Esophagus (tissue), 2 donors: ENCODE results near the gene HERPUD2. TPM values are rescaled to one million over a fixed set of nuclear protein-coding genes. Genes with fewer than 3 reads are reported as not detected.
A peak's percentile ranks its signal among the peaks of the same experiment; 100 is the strongest.

Source experiments
- H3K27ac ChIP-seq, 2 donors: one replicate each; pipeline ENCODE4 v1.5.1; 2013; ENCODE audit warnings: low read depth in 2 of 2, mild to moderate bottlenecking in 2 of 2, inconsistent platforms in 1 of 2, low read length in 1 of 2, moderate library complexity in 1 of 2
- H3K27me3 ChIP-seq, 2 donors: one replicate each; pipeline ENCODE4 v1.6.1; 2013; ENCODE audit warnings: low read length in 2 of 2, control low read depth in 1 of 2, mild to moderate bottlenecking in 1 of 2; ENCODE audit not compliant: insufficient read depth in 2 of 2, control insufficient read depth in 1 of 2
- H3K36me3 ChIP-seq, 2 donors: one replicate each; pipeline ENCODE4 v1.6.1; 2013; ENCODE audit warnings: low read length in 1 of 2; ENCODE audit not compliant: control insufficient read depth in 2 of 2, insufficient read depth in 2 of 2
- H3K4me1 ChIP-seq, 2 donors: one replicate each; pipeline ENCODE4 v1.6.1; 2013; ENCODE audit warnings: low read length in 1 of 2; ENCODE audit not compliant: control insufficient read depth in 2 of 2, insufficient read depth in 2 of 2
- H3K4me3 ChIP-seq, 2 donors: one replicate each; pipeline ENCODE4 v1.5.1; 2013; ENCODE audit warnings: low read length in 2 of 2, mild to moderate bottlenecking in 2 of 2, low read depth in 1 of 2, moderate library complexity in 1 of 2
- H3K9me3 ChIP-seq, 2 donors: one replicate each; pipeline ENCODE4 v1.6.1; 2013; ENCODE audit warnings: mild to moderate bottlenecking in 2 of 2, low read depth in 1 of 2, low read length in 1 of 2, moderate library complexity in 1 of 2; ENCODE audit not compliant: control insufficient read depth in 2 of 2, insufficient read depth in 1 of 2
- WGBS, 2 donors: extraction: QIAGEN DNeasy Blood & Tissue Kit; methylation state at CpG; one replicate each; pipeline ENCODE4 v1.1.7; 2013; 5-methylcytosine and 5-hydroxymethylcytosine counted together
- polyA plus RNA-seq, 2 donors: library from polyadenylated mRNA; stranded (reverse); fragments of 200-250 nt; gene quantifications; one replicate each; pipeline ENCODE4 v1.2.3, GENCODE V29; 2013
- donor health status: healthy with polysubstance abuse.
- donor health status: Bipolar disorder and iron deficiency.

The HERPUD2 gene
- polyA plus RNA-seq, 2 donors: 10.3 to 10.8 TPM

DNA sequence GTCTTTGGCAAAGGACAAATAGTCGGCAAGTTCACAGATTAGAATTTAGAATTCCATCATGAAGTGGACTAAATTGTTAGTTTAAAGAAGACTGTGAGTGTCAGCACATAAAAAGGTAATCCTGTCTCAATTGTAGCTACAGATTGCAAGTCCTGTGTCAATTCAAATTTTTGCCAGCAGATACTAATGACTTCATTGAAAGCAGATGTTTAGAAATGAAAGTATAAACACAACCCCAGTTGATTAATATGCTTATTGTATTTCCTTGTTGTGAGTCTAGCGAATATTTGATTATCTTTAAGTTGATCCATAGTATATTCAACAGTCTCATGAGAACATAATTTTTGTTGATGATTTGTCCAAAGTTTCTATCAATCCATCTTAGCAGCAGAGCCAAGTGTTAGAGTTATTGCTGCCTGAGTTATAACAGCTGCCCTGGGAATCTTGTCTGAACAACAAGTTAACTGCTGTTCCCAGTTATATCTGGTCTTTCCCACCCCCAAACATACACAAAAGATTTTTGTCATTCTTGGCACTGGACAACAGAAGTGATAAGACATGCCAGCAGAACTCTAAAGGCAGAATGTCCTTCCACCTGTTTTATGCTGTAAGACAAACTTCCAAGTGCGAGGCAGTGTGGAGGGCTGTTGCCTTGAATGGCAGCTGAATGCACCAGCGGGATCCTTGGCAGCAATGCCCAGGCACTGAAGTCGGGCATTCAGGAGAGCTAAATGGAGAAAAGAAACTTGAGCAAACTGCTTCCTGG, 21.3 kb upstream of the HERPUD2 start:
- Histone ChIP-seq H3K9me3 (no peaks in the 10 kb centered on the region), H3K36me3 (no peaks in the 10 kb centered on the region)
- 36 to 43% methylated on average over 5 of the region's 5 CpGs for WGBS, 2 donors

DNA sequence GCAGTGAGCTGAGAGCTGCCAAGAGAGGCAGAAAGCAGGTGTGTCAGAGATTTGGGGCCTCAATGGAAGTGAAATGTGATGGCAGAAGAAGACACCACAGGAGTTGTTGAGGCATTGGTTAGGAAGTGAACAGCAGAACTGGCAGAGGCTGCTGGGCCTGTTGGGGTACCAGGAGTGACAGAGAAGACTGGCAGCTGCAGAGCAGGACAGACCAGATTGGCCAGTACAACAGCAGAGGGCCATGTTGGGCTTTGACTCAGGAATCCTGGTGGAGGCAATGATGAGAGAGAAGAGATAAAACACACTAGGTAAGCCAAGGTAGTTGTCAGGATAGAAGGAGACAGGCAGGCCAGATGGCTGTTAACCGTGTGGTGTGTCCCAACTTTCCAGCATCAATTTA, 19.9 kb upstream of the HERPUD2 start:
- Histone ChIP-seq H3K27ac (peak overlapping the region in 1 of 2 donors; percentile 59), H3K9me3 (no peaks in the 10 kb centered on the region), H3K36me3 (no peaks in the 10 kb centered on the region), H3K27me3 (no peaks in the 10 kb centered on the region), H3K4me3 (no peak overlapping the region), H3K4me1 (peaks cover 0 to 2% of the 10 kb centered on the region in 2 donors)
- WGBS, 2 donors: 86 to 93% methylated on average over 1 of the region's 1 CpG

More for the DNA sequence above, 21.3 kb upstream of the HERPUD2 start:
- H3K27me3 ChIP-seq: no peaks in the 10 kb centered on the region
- H3K4me3 ChIP-seq: no peak overlapping the region
- peaks cover 0 to 2% of the 10 kb centered on the region in 2 donors for H3K4me1 ChIP-seq
- peak overlapping the region in 1 of 2 donors; percentile 26 for H3K27ac ChIP-seq

GRCh38 chr7:35714407-35714806, 19.5 kb upstream of the HERPUD2 start:
- Histone ChIP-seq H3K27ac (peak overlapping the region in 1 of 2 donors; percentile 59), H3K27me3 (no peaks in the 10 kb centered on the region)
- WGBS, 2 donors: 69 to 94% methylated on average over 1 of the region's 1 CpG

DNA sequence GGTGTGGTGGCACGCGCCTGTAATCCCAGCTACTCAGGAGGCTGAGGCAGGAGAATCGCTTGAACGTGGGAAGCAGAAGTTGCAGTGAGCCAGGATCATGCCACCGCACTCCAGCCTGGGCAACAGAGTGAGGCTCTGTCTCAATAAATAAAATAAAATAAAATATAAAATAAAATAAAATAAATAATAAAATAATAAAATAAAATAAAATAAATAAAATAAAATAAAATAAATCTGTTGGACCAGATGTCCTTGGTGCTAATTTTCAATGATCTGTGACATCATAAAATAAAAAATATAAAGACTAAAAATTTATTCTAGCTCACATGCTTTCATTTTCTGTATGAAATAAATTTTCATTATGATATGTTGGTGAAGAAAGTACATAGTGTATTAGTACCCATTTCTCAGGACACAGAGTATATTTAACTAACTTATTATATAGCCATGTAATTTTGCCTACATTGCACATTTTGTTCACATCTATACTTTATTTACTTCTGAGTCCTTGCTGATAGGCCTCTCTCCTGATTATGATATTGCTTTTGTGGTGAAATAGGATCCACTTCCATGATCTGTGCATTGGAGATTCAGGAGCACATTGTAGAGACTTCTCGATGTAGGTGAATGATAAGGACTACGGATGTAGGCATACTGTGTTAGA, 17.8 kb upstream of the HERPUD2 start:
- no peaks in the 10 kb centered on the region for H3K9me3 ChIP-seq
- no peak overlapping the region for H3K4me3 ChIP-seq
- H3K4me1 ChIP-seq: peaks cover 0 to 2% of the 10 kb centered on the region in 2 donors
- H3K27ac ChIP-seq: no peak overlapping the region
- H3K36me3 ChIP-seq: no peaks in the 10 kb centered on the region
- WGBS, 2 donors: 95 to 96% methylated on average over 7 of the region's 7 CpGs
- no peaks in the 10 kb centered on the region for H3K27me3 ChIP-seq

More at GRCh38 chr7:35714407-35714806, 19.5 kb upstream of the HERPUD2 start:
- H3K4me3 ChIP-seq: no peak overlapping the region
- H3K4me1 ChIP-seq: peaks cover 0 to 2% of the 10 kb centered on the region in 2 donors
- H3K9me3 ChIP-seq: no peaks in the 10 kb centered on the region
- H3K36me3 ChIP-seq: no peaks in the 10 kb centered on the region

- Histone ChIP-seq H3K4me3 (no peak overlapping the region), H3K27me3 (no peaks in the 10 kb centered on the region), H3K4me1 (no peaks in the 10 kb centered on the region), H3K36me3 (no peaks in the 10 kb centered on the region), H3K27ac (no peak overlapping the region), H3K9me3 (no peaks in the 10 kb centered on the region)
- WGBS, 2 donors: 57% methylated on average over 4 of the region's 4 CpGs
Observed at GRCh38 chr7:35707422-35707821, 12.5 kb upstream of the HERPUD2 start.

DNA sequence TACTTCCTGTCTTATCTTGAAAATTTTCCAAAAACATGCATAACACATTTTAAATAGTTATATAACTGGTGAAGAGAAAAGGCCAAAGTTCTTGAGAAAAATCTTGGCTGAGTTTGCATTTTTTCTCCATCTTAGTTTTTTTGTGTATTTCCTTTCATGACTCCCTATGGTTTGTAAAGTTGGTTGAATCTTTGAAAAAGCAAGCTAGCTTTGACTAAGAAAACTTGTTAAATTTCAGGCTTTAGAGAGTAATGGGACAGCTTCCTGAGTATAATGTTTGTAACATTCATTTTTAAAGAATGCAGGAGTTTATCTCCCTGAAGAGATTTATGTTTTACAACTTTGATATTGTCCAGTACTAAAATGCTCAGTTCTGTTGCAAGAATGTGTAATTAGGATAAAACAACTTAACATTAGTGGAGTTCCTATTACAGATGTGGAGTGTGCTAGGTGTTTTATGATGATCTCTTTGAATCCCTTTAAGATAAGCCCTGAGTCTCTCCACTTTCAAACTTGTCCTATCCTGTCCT, 11.1 kb upstream of the HERPUD2 start:
- Histone ChIP-seq H3K27me3 (no peaks in the 10 kb centered on the region), H3K27ac (no peak overlapping the region)

GRCh38 chr7:35704261-35704660, 9.3 kb upstream of the HERPUD2 start:
- Histone ChIP-seq H3K4me3 (no peak overlapping the region), H3K9me3 (no peaks in the 10 kb centered on the region), H3K4me1 (no peaks in the 10 kb centered on the region), H3K27me3 (no peaks in the 10 kb centered on the region), H3K36me3 (no peaks in the 10 kb centered on the region), H3K27ac (no peak overlapping the region)
- 67 to 71% methylated on average over 1 of the region's 1 CpG for WGBS, 2 donors

More for the DNA sequence above, 11.1 kb upstream of the HERPUD2 start:
- H3K36me3 ChIP-seq: no peaks in the 10 kb centered on the region
- no peak overlapping the region for H3K4me3 ChIP-seq
- no peaks in the 10 kb centered on the region for H3K9me3 ChIP-seq
- no peaks in the 10 kb centered on the region for H3K4me1 ChIP-seq

DNA sequence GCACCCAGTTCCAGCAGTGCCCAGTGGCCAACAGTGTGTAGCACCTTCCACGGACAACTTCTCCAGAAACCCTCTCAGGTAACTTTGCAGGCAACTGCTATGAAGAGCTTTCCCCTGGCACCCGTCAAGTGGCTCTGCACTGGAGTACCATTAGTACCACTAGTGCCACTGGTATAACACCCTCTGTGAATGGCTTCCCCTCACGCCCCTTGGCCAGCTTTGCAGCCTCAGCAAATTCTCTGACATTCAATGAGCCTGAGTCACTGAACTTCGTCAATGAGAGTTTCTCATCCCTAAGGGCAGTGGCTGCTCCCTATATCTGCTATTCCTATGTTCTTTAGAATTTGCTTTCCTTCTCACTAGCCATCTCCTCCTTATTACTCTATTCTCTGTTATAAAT, 7.6 kb upstream of the HERPUD2 start:
- Histone ChIP-seq H3K36me3 (no peaks in the 10 kb centered on the region), H3K4me1 (no peaks in the 10 kb centered on the region), H3K27me3 (no peaks in the 10 kb centered on the region), H3K9me3 (no peaks in the 10 kb centered on the region), H3K4me3 (no peak overlapping the region), H3K27ac (no peak overlapping the region)
- WGBS, 2 donors: 79 to 87% methylated on average over 4 of the region's 4 CpGs

- no peaks in the 10 kb centered on the region for H3K36me3 ChIP-seq
- WGBS, 2 donors: 97% methylated on average over 1 of the region's 1 CpG
- H3K9me3 ChIP-seq: no peaks in the 10 kb centered on the region
- H3K4me1 ChIP-seq: no peaks in the 10 kb centered on the region
- H3K27me3 ChIP-seq: no peaks in the 10 kb centered on the region
- peak overlapping the region in 1 of 2 donors; percentile 10 for H3K27ac ChIP-seq
- no peak overlapping the region for H3K4me3 ChIP-seq
Observed at GRCh38 chr7:35701287-35701900, 6.5 kb upstream of the HERPUD2 start.
